ENCODE measurements around the gene RAP1GAP2. TPM values are rescaled to one million over a fixed set of nuclear protein-coding genes. Genes with fewer than 3 reads are reported as not detected.
"Not testable (repeated sequence)": the region's sequence is repeated elsewhere in the genome, so short reads cannot be mapped to it uniquely, and the experiment has no call there.

RAP1GAP2 gene
- total RNA-seq, 1 donor from 2014 or later = 46.8 TPM

DNA sequence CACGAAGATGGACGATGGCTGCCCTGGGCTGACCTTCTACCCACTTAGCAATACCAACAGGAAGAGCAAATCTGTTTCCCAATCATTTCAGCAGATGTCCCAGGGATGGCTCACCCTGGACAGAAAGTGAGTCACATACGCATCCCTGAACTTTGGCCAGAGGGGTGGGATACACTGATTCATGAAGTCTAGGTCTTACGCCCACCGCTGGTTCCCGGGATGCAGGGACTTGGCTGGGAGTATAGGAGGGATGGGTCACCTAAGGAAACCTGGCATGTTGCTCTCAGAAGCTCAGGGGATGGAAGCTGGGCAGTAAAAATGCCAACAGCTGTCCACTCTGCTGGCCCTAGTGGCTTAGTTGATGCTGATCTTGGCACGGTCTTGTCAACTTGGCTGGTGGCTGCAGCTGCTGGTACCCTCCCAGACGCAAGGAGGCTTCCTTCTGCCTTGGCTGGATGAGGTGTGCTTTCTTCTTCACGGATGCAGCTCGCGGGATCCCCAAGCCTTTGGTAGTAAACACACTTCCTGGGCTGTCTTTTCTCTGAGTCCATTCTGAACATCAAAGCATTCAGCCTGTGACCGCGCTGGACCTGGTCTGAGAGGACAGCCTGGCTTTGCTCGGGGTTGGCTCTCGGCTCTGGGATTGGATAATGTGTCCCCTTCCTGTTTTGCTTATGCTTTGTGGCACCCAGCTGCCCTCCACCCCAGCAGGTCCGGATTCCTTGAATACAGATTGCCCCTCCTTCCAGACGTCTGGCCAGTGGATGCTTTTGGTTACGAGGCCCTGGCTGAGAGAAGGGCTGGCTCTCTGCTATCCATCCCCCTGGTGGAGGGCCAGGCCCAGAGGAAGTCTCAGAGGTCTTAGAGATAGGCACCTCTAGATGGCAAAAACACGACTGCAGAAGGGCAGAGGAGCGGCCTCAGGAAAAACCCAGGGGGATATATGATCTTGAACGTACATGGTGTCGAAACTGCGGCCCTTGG lies 71.5 kb downstream of the RAP1GAP2 start:
- no peak for DNase-seq
- no peak for ATAC-seq (ENCODE audit: poor library complexity)
- intact Hi-C loops (cut with DNase I) = no loop called here

DNA sequence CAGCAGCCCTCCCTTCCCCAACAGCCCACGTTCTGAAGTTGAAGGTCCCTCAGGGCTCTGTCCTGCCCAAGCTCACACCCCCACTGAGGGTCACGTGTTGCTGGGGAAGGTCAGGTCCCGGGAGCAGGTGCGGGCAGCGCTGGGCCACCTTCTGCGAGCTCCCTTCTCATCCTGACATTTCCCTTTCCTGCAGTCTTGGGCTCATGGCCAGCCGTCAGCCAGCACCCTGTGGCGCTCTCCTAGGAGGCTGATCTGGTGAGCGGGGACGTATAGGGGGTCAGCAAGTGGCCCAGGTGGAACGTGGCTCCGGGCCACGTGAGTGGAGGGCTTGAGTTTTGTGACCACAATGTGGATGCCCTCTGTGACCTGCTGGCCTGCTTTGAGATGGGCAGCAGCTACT lies 73.4 kb downstream of the RAP1GAP2 start:
- ATAC-seq (ENCODE audit: poor library complexity) (peak; percentile 18), DNase-seq (no peak)
- intact Hi-C loops (cut with DNase I) = no loop called here

DNA sequence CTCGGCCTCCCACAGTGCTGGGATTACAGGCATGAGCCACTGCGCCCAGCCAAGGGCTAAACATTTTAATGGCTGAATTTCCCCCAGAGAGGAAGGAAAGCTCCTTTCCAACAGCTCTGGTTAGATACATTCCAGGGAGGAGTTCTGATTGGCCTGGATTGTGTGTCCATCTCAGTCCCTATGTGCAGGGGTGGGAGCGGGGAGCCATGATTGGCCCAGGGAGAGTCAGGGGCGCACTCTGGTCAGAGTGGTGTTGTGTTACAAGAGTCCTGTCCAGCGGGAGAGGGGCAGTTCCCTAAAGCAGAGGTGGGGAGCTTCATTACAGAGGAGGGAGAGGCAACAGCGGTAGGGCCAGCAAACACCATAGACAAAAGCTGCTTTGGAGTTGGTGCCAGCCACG lies 75.0 kb downstream of the RAP1GAP2 start:
- DNase-seq (no peak), ATAC-seq (ENCODE audit: poor library complexity) (no peak)
- intact Hi-C loops (cut with DNase I) = no loop called here

DNA sequence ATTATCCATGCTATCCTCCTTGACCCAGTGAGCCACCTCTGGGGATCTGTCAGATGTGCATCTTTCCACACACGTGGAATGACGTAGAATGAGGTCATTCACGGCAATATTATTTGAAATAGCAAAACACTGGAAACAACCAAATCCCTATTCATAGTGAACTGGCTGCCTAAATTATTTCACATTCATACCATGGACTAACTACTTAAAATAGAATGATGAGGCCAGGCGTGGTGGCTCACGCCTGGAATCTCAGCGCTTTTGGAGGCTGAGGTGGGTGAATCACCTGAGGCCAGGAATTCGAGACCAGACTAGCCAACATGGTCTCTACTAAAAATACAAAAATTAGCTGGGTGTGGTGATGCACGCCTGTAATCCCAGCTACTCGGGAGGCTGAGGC lies 75.5 kb downstream of the RAP1GAP2 start:
- DNase-seq (no peak), ATAC-seq (ENCODE audit: poor library complexity) (no peak)
- intact Hi-C loops (cut with DNase I) = no loop called here

DNA sequence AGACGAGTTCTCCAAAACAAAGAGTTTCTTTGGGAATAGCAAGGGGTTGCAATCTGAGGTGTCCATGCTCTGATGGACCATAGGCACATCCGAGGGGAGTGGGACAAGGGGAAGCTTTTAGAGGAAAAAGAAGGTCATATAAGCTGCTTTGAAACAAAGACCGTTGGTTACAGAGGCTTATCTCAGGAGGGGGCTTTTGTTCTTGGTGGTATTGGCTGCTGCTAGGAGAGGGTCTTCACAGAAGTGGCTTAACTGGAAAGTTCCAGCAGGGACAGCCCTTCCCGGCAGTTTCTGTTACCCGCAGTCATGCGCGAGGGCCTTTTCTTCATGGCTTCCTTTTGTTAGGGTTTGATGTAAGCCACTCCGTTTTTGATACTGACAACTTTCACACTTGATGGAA lies 76.0 kb downstream of the RAP1GAP2 start:
- intact Hi-C loops (cut with DNase I) = no loop called here
- DNase-seq (no peak), ATAC-seq (ENCODE audit: poor library complexity) (no peak)

DNA sequence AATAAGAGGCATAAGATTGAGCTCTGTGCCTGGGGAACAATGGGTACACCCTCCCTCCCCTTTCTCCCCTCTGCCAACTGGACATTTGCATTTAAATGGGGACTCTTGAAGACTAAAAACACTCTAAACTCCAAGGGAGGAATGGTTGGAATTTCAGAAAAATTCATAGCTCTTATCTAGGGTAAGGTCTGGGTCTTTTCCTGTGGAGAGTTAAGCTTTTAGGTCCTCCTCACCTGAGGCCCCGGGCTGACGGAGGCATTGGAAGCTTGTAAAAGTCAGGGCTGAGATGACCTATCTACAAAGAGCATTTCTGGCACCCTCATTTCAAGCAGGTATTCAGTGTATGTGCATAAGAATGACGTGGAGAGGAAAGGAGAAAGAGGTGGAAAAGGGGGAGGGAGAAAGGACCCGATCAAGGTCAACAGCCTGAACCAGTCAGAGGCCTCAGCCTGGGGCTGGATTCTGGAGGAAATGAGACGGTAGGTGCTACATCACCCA lies 78.0 kb downstream of the RAP1GAP2 start:
- intact Hi-C loops (cut with DNase I) = no loop called here
- DNase-seq (no peak), ATAC-seq (ENCODE audit: poor library complexity) (peak; percentile 21)

DNA sequence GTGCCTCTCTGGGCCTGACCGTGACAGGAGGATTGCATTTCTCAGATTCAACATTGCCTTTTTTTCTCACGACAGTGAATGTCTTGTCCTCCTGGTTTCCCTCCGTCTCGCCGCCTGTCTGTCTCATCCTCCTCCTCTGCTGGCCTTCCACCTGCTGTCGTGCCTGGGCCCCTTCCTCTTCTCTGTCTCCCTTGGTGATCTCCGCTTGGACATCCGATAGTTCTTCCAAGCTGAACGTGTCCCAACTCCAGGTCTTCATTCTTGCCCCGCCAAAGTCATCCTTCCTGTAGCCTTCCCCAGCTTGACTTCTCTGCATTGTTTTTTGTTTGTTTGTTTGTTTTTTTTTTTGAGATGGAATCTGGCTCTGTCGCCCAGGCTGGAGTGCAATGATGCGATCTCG lies 79.4 kb downstream of the RAP1GAP2 start:
- ATAC-seq (ENCODE audit: poor library complexity) (no peak), DNase-seq (no peak)
- intact Hi-C loops (cut with DNase I) = no loop called here

DNA sequence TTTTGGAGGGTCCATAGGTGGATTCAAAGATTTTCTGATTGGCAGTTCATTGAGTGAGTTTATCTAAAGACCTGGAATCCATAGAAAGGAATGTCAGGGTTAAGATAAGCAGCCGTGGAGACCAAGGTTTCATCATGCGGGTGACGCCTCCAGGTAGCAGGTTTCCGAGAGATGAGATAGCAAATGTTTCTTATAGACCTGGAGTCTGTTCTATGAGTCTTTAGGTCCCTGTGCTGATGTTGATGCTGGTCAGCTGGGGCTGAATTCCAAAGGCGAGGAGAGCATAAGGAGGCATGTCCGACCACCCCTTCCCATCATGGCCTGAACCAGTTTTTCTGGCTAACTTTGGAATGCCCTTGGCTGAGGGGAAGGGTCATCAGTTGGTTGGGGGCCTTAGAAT lies 80.2 kb downstream of the RAP1GAP2 start:
- intact Hi-C loops (cut with DNase I) = no loop called here
- DNase-seq (no peak), ATAC-seq (ENCODE audit: poor library complexity) (no peak)

DNA sequence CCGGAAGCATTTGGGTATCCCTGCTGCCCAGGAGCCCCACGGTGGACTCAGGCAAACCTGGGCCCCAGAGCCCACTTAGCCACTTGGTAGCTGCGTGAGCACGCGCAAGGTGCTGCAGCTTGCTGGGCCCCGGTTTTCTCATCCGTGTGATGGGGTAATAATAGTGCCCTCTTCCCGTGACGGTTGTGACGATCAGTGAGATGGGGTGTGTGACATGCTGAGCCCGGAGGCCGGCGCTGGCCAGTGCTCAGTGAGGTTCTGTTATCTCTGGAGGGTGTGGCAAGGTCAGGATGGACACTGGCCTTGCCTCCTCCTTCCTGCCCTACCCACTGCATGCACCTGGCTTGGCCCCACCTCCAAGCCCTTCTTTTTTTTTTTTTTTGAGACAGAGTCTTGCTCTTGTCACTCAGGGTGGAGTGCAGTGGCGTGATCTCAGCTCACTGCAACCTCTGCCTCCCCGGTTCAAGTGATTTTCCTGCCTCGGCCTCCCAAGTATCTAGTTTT lies 82.6 kb downstream of the RAP1GAP2 start:
- ATAC-seq (ENCODE audit: poor library complexity) (no peak), DNase-seq (no peak)
- intact Hi-C loops (cut with DNase I) = no loop called here

DNA sequence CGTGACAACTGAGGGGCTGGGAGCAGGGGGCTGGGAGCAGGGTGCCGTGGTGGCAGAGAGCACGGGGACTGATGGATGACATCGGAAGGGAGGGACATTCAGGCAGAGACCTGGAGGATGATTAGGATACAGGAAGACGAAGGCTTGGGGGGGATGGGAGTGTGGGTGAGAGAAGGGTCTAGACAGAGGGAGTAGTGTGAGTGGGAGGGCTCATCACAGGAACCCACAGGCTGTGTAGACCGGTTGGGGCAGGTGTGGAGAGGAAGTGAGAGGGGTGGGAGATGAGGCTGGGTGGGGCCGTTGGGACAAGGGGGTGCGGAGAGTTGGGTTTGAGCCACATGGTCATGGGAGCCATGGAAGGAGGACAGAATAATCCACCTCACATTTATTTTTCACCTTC lies 83.8 kb downstream of the RAP1GAP2 start:
- ATAC-seq (ENCODE audit: poor library complexity) (no peak), DNase-seq (no peak)
- intact Hi-C loops (cut with DNase I) = no loop called here

DNA sequence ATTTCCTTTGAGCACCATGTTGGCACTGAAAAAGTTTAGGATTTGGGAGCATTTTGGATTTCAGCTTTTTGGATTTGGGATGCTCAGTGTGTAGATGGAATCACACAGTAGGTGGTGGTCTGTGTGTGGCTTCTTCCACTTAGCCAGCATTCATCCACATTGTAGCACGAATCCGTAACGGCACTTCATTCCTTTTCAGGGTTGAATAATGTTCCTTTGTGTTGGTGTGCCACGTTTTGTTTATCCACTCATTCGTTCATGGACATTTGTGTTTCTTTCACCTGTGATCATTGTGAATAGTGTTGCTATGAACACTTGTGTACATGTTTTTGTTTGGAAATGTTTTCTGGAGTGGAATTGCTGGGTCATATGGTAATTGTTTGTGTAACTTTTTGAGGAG lies 85.1 kb downstream of the RAP1GAP2 start:
- DNase-seq (no peak), ATAC-seq (ENCODE audit: poor library complexity) (no peak)
- intact Hi-C loops (cut with DNase I) = no loop called here

DNA sequence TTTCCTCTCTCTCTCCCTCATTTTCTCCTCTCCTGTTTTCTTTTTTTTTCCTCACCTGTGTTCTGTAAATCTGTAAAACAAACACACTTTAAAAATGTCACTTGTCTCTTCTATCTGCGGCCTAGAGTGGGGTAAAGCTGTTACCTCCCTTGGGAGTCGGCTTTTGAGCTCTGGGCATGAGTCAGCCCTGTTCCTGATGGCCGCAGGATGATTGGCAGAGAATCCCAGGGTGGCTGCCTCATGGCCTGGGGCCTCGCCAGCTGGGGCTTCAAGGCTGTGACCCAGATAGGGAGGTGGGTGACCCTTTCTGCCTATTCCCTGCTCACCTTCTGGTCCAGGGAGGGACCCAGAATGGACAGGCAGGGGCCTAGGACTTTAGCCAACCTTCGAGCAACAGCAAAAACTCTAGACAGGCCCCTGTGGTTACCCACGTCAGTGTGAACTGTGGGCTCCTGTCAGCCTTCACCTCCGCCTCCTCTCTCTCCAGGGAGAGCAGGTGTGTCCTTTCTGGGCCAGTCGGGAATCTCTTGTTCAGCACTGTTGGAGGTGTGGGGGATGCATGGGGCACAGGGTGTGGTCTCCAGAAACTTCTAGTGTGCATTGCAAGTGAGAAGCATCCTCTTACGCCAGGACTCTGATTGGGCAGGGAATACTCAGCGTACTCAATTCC lies 87.4 kb downstream of the RAP1GAP2 start:
- intact Hi-C loops (cut with DNase I) = no loop called here
- peak; percentile 86 for ATAC-seq (ENCODE audit: poor library complexity)
- DNase-seq = peak; percentile 60

DNA sequence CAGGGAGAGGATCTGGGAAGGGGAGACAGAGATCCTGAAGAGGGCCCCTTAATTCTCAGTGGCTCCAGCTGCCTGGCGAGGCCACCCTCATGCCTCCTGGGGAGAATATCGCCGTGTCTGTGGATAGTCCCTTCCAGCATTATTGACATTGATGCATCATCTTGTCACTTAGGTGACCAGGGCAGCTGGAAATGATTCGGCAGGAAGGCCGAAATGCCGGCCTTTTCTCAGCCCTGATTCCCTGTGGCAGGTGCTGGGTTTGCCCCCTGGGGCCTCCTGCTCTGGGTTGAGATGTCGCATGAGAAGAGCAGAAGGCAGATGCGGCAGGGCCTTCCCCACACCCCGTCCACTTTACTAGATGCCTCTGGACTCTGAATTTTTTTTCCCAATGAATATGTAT lies 89.5 kb downstream of the RAP1GAP2 start:
- intact Hi-C loops (cut with DNase I) = no loop called here
- no peak for ATAC-seq (ENCODE audit: poor library complexity)
- DNase-seq = no peak

DNA sequence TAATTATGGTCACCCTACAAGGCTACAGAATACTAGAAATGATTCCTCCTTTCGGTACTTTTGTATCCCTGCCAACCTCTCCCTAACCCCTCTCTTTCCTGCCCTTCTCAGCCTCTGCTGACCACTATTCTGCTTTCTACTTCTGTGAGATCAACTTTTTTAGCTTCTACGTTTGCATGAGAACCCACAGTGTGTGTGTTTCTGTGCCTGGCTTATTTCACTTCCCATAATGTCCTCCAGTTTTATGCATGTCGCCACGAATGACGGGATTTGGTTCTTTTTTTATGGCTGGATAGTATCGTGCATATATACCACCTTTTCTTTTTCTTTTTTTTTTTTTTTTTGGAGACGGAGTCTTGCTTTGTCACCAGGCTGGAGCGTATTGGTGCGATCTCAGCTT lies 92.1 kb downstream of the RAP1GAP2 start:
- DNase-seq (no peak), ATAC-seq (ENCODE audit: poor library complexity) (no peak)
- intact Hi-C loops (cut with DNase I) = no loop called here

DNA sequence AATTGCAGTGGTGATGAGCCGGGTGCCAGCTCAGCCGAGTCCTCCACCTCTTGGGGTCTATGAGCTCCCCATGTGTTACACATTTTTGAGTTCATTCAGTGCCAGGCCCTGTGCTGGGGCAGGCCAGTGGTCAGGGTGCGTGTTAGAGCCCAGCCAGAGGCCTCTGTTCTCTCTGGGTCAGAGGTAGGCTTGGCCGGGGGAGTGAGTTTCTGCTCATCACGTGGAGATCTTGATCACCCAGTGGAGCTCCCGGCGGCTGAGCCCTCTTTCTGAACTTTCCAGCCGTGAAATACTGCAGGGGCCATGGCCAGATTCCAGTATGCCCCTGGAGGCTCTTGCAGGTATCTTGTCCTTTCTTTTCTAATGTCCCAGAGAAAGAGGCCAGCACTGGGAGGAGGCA lies 93.0 kb downstream of the RAP1GAP2 start:
- ATAC-seq (ENCODE audit: poor library complexity) = no peak
- intact Hi-C loops (cut with DNase I) = no loop called here
- no peak for DNase-seq

DNA sequence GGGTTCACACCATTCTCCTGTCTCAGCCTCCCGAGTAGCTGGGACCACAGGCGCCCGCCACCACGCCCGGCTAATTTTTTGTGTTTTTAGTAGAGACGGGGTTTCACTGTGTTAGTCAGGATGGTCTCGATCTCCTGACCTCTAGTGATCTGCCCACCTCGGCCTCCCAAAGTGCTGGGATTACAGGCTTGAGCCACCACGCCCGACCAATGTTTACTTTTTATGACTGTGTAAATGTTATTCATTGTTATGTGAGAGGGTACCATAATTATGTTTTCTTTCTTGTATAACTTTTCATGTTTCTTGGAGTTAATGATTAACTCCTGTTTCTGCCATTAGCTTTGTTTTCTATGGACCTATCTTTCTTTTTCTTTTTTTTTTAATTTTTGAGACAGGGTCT lies 94.5 kb downstream of the RAP1GAP2 start:
- intact Hi-C loops (cut with DNase I); ATAC-seq (ENCODE audit: poor library complexity); DNase-seq: not testable (repeated sequence)

DNA sequence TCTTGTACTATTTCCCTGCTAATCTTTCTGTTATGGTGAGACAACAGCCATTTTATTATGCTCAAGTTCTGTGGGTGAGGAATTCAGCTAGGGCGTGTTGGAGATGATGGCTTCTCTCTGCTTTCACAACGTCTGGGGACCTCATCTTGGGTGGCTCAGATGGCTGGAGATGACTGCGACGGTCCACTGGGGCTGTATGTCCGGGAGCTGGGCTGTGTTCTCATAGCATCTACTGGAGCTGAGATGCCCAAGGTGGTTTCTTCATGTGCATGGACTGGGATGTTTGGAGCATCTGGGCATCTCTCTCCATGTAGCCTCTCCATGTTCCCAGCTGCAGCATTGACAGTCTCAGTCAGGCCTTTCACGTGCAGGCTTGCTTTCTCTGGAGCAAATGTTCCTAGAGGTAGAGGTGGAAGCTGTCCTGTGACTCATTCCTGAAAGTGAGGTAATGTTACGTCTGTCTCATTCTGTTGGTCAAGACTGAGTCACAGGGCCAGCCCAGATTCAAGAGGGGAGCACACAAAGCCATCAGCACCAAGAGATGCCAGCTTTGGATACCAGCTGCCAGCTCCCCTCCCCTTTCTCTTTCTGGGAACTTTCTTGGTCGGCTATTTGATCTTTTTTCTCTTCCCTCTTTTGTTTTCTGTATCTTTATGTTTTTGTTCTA lies 96.2 kb downstream of the RAP1GAP2 start:
- peak; percentile 48 for ATAC-seq (ENCODE audit: poor library complexity)
- DNase-seq = no peak
- intact Hi-C loops (cut with DNase I) = no loop called here

DNA sequence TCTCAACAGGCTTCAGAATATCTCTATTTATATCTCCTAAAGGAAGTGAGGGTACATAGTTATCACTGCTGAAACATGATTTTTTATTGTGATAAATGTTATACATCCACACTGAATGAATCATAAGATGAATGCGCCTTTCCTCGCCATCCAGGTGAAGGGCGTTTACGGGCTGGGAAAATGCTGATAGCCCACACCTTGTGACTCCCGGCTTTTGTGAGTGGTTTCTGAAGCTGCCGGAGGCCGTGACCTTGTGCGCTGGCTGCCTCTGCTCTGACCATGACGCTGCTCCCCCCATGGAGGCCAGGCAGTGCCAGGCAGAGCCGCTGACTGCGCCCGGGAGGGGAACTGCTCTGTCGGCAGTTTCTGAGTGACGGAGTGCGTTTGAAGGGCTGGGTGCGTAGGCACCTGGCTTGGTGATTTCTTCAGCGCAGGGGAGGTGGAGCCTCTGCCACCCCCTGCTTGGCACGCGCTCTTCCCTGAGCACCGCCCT lies 97.2 kb downstream of the RAP1GAP2 start:
- DNase-seq (no peak), ATAC-seq (ENCODE audit: poor library complexity) (no peak)
- intact Hi-C loops (cut with DNase I) = no loop called here

DNA sequence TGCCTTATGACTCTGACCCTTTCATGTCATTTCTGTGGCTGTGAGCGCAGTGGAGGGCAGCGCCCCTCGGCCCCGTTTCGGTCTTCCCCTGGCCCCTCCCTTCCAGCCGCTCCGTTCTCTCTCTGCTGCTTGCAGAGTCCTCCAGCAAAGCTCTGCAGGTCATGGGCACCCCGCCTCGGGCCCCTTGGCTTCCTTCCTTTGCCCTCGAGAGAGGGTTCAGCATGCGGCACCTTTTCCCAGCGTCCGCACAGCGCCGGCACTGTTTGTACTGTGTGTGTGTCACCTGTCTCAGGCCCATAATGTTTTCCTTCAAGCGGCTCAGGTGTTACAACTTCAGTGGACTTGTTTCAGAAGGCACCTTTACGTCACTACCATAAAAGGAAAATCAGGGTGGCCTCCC lies 98.5 kb downstream of the RAP1GAP2 start:
- intact Hi-C loops (cut with DNase I) = no loop called here
- DNase-seq (no peak), ATAC-seq (ENCODE audit: poor library complexity) (no peak)

All from Right ventricle myocardium superior (tissue), 1 donor.